K562 (cell line): ENCODE results near the gene SNX25. TPM values are rescaled to one million over a fixed set of nuclear protein-coding genes. Genes with fewer than 3 reads are reported as not detected.

ENCODE experiments used
- BDP1 ChIP-seq: IDR thresholded peaks from 3 replicates; pipeline ENCODE4 v1.6.1; 2011; ENCODE audit not compliant: insufficient read length, insufficient read depth
- CGGBP1 ChIP-seq: fragments of 250-450 bp; sonication (Bioruptor Pico); IDR thresholded peaks from 2 replicates; pipeline ENCODE4 v1.9.0; 2021; ENCODE audit warnings: mild to moderate bottlenecking
- HIVEP1 ChIP-seq: fragments of 250-450 bp; sonication (Bioruptor Pico); IDR thresholded peaks from 2 replicates; pipeline ENCODE4 v1.4.0; 2020; ENCODE audit warnings: mild to moderate bottlenecking
- LARP7 ChIP-seq: fragments of 450-650 bp; IDR thresholded peaks from 2 replicates; pipeline ENCODE4 v1.6.1; 2016
- REST ChIP-seq, 2 experiments: fragments of 450-650 bp; formaldehyde crosslinking in 1 of 2; IDR thresholded peaks; 2 replicates each; pipeline versions ENCODE4 v1.4.0 to v1.6.1; 2014 to 2020; ENCODE audit warnings: mild to moderate bottlenecking in 2 of 2, borderline replicate concordance in 1 of 2, low read depth in 1 of 2
- polyA plus RNA-seq, 8 experiments: library from polyadenylated mRNA; depleted of rRNA in 4 of 8; stranded (reverse) in 5 of 8; unstranded in 3 of 8; fragments of >200 nt; fragmentation: Nextera tagmentation in 2 of 8; fragmentation: Illumina TruSeq in 1 of 8; extraction: Ambion mirVana in 2 of 8; extraction: Trizol in 1 of 8; gene quantifications; 2 replicates each; pipeline versions ENCODE4 v1.2.1 to v1.2.3, GENCODE V29; 2011 to 2014; ENCODE audit warnings: inconsistent platforms in 1 of 8, missing spikeins in 1 of 8
- total RNA-seq, 7 experiments: library from RNA; depleted of rRNA in 6 of 7; stranded (reverse); fragments of >200 nt in 6 of 7; fragmentation: Illumina TruSeq in 2 of 7; extraction: Trizol in 2 of 7; gene quantifications; 2 replicates each; pipeline versions ENCODE4 v1.2.1 to v1.2.3, GENCODE V29; 2011 to 2021; ENCODE audit warnings: low replicate concordance in 1 of 7

Gene SNX25
- total and polyA plus RNA-seq, 9 of the 15 experiments (the other 6 are each of a cell fraction or from before 2014, with no cell fraction given), result 2.5 to 23.4 (median 13.3) TPM

- TF ChIP-seq LARP7 (no peak), REST (IDR thresholded peaks at IDR 0.05; ENCODE audit: borderline replicate concordance) (no peak), REST (CRISPR knock-in tag; IDR thresholded peaks at IDR 0.05; ENCODE audit: low read depth) (no peak), BDP1 (no peak), CGGBP1 (CRISPR knock-in tag) (no peak), HIVEP1 (CRISPR knock-in tag) (no peak)
Measured at GRCh38 chr4:185384061-185384460, 174.7 kb downstream of the SNX25 start (continued).
